ENCODE measurements around the gene RPS6KL1.
"Not testable (repeated sequence)": the region's sequence is repeated elsewhere in the genome, so short reads cannot be mapped to it uniquely, and the experiment has no call there.

The RPS6KL1 gene

DNA sequence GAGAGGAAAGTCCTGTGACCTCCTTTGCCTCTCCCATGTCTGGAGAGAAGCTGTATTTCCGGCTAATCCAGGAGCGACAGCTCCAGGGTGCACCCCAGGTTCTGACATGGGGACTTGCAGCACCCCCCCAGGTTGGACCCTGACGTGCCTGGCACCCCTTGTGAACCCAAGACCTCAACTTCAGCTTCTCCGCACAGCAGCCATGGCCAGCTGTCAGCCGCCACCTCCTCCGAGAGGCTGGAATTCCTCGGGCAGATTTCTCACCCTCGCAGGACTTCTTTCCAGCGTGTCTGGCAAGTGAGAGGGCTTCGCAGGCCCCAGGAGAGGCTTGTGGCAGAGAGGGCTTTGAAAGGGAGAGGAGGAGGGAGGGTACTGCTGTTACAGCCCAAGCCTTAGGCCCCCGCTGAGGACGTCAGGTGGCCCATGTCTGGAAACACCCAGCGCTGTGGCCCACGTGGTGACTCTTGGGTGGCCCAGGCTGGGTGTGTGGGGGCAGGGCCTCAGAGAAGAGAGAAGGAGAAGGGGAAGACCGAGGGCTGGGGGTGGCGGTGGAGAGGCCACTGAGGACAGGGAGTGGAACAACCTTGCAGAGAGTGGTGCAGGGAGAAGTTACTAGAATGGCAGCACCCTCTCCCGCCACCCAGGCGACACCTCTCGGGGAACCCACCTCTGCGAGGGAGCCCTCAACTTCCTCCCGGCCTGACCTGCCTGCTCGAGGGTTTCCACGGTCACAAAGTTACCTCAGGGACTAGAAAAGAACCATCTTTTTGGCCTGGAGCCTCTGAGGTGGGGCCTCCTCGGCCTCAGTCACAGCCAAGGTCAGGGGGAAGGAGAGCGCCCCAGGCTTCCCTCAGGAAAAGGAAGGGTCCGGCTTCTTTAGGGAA, 11.7 kb upstream of the RPS6KL1 start:
- no peak for DNase-seq

DNA sequence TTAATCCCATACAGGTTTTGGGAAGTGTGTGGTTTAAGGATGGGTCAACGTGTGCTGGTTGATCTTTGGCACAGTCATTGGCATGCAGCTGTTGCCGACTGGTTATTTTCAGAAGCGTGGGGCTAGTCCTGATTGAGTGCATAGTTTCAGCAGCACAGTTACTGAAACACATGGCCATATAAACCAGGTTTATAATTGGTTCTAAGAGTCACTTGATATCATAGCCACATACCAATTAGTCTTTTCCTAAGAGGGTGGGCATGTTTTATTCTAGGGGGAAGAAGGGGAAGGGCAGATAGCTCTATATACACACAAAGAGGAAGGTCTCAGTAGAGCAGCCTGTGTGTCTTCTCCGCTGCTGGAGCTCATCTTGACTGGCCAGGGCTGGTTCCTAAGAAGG, 11.0 kb upstream of the RPS6KL1 start:
- DNase-seq: no peak

DNA sequence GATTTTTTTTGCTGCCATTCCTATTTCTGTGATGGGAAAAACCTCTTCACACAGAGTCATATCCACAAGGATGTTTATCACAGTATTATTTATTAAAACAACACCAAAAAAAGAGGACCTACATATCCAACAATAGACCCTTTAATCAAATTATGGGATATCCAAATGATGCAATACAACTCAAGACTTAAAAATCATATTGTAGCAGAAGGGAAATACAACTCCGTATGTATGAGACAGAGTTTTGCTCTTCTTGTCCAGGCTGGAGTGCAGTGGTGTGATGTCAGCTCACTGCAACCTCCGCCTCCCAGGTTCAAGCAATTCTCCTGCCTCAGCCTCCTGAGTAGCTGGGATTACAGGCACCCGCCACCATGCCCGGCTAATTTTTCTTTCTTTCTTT, 9.9 kb upstream of the RPS6KL1 start:
- DNase-seq: not testable (repeated sequence)

DNA sequence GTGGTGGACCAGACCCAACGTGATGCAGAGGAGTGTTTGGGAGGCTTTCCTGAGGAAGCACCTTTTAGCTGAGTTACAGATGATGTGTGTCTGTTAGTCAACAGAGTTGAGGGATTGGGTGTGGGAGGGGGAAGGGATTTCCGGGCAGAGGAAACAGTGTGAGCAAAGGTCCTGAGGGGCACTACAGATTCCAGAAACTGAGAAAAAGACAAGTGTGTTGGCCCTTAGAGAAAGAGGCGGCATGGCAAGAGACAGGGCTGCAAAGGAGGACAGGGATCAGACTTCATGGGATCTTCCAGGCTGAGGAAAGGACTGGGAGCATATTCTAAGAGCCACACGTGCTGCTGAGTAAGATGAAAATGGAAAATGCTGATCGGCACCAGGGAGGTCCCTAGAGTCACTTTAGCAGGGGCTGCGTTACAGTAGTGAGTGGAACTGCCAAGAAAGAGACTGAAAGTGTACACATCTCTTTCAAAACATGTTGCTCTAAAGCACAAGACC, 9.4 kb upstream of the RPS6KL1 start:
- DNase-seq: no peak

DNA sequence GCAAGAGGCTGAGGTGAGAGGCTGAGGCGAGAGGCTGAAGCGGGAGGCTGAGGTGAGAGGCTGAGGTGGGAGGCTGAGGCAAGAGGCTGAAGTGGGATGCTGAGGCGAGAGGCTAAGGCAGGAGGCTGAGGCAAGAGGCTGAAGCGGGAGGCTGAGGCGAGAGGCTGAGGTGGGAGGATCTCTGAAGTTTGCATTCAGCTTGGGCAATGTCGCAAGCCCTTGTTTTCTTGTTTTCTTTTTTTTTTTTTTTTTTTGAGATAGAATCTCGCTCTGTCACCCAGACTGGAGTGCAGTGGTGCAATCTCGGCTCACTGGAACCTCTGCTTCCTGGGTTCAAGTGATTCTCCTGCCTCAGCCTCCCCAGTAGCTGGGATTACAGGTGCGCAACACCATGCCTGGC, 8.7 kb upstream of the RPS6KL1 start:
- DNase-seq: not testable (repeated sequence)

DNA sequence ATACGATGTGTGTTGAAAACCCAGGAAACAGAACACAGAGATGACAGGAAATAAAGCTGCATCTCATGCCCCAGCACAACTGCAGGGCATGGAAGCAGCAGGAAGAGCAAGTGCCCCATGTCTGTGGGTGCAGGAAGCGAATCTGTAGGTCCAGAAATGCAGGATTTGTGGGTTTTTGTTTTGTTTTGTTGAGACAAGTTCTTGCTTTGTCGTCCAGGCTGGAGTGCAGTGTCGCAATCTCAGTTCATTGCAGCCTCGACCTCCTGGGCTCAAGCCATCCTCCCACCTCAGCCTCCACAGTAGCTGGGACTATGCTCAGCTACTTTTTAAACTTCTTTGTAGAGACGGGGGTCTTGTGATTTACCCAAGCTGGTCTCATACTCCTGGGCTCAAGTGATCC, 6.2 kb upstream of the RPS6KL1 start:
- no peak for DNase-seq

DNA sequence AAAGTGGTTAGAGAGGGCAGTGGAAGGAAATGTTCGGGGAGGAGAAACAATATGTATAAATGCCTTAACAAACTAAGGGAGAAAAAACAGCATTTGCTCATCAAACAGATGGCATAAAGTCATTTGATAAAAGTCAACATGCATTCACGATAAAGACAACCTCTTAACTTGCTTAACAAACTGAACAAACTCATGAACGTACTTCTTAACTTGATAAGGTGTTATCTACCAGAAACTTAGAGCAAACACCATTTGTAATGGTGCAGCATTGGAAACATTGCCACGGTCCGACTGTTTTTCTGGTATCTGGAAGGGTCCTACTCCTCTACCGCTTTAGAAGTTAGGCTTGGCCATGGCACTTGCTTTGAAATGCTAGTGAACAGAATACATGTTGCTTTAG, 4.2 kb upstream of the RPS6KL1 start:
- DNase-seq: no peak

DNA sequence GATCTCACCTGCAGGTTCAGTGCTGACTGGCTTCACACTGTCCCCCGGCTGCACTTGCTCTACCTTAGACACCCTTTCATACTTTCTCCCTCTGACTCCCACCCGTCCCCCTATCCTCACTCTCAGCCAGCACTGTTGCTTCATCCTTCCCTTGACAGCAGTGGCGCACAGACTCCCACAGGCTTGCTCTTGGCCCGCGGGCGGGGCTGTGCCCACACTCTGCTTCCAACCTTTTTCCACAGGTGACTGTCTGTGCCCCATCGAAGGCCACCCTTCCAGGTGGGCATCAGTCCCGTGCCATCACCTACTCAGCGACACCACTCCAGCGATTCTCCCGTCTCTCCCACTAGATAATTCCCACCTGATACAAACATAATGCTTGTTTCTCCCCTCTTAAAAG, 1.0 kb upstream of the RPS6KL1 start:
- no peak for DNase-seq

DNA sequence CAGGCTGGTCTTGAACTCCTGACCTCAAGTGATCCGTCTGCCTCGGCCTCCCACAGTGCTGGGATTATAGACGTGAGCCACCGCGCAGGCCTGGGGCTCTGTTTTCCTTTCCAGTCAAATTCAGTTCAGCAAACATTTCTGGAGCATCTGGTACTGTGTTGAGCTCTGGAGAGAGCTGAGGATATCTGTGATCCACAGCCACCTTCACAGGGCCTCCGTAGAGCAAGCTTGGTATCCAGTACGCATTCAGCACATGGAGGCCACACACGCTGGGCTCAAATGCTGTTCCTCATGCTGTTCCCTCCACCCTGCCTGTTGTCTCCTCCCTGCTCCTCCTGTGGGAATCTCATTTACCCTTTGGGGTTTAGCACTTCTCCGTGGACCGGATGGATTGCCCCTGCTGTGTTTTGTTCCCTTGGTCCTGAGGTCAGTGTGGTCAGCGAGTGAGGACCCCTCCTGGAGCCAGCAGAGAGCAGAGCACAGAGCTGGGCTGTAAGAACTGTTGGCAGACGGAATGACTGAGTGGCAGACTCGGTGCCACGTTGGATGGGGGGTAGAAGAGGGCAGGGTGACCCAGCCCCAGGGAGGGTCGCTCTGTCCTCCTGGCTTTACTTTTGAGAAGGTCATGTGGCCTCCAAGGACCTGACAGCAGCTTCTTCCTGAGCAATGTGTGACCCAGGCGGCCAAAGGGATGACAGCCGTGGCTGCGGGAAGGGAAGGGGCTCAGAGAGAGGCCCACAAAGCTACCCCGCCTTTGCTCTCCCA, 891 bp downstream of the RPS6KL1 start:
- no peak for DNase-seq

DNA sequence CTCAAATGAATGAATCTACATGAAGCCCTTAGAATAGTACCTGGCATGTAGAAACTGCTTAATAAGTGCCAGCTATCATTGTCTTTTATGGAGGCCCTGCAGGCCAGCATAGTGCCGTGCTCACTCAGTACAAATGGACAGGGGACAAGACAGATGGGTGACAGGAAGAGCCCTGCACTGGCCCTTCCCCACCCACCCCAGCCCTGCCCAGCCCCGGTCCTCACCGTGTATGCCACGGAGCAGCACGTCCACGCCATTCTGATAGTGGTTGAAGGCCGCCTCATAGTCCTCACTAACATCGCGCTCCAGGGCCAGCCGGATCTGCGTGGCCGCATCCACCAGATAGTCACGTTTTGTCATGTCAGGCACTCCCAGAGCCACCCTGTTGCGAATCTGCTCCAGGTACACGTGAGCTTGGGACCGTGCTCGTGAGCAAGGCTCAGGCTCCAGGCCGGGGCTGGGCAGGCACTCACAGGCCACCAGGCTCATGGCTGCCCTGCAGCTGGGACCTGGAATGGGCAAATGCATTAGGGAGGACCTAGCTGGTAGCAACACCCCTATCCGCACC, 1.9 kb downstream of the RPS6KL1 start:
- DNase-seq: no peak

DNA sequence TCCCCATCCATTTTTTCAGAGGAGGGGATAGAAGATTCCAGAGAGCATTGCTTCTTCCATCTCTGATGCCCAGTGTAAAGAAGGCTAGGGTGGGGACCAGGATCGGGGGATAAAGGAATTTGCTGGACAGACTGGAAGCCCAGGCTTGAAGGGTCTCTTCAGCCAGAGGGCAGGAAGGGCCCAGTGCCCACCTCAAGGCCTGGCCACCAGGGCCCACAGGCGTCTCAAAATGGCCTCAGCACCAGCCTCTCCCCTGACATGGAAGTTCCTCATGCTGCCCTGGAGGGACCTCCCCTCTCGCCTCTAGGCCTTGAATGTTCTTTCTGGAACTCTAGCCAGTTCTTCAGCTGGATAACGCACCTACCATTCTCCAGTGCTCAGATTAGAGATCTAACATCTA, 2.8 kb downstream of the RPS6KL1 start:
- DNase-seq: no peak

DNA sequence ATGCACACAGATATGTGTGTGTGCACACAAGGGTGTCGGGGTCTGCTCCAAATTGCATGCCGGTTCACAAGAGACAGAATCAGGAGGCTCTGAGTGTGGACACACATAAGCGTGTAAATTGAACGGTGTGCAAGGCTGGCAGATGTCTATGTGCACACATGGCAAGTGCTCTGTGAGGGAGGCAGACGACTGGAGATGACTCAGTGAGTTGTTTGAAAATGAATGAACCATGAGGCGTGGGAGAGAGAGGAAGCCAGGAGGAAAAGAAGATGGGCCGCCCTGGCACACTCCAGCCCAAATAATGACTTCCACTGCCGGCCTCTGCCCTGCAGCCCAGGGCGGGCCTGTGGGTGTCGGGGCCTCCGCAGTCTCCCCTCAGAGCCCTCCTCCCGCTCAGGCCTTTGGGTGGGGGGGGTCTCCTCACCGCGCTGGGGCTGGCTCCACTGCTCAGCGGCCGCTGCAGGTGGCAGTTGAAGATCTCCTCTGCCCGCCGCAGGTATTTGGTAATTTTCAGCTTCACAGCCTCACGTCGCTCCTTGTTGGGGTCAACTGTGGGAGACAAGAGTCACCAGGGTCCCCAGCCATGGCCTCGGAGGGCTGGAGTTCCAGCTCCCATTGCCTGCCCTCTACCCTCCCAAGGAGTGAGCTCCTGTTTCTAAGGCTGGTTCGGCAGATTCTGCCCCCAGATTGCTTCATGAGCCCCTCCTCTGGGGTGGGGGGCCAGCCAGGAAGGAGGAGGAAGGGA, 3.5 kb downstream of the RPS6KL1 start:
- DNase-seq: no peak

DNA sequence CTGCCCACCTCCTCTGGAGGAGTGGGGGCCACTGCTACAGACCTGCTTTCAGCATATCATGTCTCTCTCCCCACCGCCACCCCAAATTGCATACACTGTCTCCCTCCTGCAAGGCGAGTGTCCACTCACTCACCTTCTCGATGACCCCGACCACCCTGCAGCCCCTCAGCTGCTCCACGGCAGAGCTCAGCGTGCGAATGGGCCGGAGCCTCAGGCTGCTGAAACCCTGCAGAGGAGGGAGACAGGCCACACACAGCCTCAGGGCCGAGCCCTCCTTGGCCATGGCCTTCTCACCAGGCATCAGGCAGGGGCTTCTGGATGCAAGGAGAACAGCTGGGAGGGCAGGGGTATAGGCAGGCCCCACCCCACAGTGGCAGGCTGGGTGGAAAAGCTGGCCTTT, 4.7 kb downstream of the RPS6KL1 start:
- no peak for DNase-seq

DNA sequence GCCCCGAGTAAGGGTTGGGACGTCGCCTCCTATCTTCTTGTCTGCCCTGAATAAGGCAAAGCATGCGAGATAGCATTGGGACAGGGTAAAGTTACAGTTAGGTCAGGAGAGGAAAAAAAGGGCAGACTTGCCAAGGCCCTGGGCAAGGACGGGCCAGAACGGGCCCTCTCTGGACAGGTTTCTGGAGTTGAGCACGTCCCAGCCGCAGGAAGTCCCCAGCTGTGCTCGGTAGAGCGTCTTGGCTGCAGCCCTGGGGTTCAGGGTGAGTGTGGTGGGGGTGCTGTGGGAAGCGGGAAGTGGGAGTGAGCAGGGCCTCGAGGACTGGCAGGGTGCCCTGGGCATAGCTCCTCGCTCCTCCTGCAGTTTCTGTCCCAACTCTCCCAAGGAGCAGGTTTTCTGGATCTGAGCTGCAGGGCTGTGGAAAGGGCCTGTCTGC, 5.4 kb downstream of the RPS6KL1 start:
- no peak for DNase-seq

DNA sequence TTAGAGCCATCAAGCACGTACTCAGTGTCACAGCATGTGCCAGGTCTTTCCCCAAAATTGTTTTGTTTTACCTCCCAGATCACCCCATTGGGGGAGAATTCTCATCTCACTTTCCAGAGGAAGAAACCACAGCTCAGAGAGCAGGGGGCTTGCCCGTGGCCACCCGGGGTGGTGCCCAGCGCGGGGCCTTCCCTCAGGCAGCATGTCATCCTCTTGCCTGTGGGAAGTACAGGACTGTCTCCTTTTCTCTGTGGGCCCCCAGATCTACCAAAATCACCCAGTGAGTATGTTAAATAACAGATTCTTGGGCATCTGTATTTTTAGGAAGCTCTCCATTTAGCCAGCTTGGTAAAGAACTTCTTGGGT, 5.9 kb downstream of the RPS6KL1 start:
- no peak for DNase-seq

DNA sequence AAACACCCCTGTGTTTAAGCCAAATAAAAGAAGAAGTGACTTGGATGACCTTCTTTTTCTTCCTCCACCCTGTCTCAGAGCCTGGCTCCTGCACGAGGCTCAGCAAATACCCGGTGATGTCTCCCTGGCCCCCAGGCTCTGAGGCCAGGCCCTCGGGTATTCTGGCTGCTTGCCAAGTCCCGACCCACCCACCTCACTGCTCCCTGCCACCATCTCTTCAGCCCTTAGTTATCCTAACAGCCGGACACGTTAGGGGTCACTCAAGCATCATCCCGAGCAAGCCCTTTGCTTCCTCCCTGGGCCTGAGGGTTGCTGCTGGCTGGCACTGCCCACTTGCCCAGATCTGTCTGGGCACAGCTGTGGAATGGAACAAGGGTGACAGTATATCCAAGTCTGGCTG, 7.2 kb downstream of the RPS6KL1 start:
- DNase-seq: no peak

DNA sequence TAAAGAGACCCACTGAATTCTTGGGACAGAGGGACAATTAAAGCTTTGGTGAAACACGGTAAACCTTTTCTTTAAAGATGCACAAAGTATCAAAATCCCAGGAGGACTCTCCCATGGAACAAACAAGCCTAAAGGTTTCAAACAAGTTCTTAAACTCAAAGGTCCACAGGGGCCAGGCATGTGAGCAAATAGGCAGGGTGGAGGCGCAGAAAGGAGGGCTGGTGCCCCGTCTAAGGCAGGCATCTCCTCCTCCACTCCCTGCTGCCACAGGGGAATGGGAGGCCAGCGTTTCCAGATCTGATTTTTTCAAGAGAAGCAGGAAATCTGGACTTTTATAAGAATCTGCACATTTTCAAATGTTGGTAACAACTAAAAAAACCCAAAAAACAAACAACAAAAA, 7.6 kb downstream of the RPS6KL1 start:
- no peak for DNase-seq

DNA sequence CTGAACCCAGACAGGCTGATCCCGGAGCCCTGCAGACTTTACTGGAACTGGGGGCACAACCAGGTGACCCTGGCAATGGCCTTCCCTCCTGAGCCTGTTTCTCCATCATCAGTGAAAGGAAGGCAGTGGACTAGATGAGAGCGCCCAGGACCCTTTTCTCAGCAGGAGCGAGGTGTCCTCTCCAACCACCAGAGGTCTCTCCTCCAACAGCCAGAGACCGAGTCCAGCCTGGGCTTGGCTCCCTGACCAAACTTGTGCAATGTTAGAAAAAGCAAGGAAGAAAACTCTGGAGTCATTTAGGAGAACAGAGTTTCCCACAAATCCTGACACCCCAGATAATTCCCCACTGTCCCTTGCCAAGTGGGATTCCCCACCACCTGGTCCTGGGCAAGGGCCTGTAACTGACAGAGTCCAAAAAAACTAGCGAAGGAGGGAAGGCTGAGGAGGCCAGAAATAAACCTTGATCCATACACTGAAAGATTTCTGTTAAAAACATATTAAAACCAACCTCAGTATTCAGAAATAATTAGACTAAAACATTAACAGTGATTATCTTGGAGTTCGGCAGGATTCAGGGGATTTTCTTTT, 9.0 kb downstream of the RPS6KL1 start:
- DNase-seq: no peak

DNA sequence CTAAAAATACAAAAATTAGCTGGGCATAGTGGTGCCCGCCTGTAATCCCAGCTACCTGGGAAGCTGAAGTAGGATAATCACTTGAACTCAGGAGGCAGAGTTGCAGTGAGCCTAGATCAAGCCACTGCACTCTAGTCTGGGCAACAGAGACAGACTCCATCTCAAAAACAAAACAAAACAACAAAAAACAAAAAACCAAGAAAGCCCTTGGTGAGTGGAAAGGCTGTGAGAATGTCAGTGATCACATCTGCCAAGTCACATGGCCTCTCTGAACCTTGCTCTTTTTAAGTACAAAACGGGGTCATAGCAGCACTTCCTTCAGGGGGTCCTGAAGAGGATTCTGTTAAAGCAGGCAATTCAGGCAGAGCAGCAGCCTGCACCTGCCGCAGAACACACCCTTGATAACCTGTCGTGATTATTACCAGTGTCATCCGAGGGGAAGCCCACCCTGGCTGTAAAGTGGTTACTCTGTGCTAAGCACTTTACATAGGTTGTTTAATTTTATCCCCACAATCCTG, 9.6 kb downstream of the RPS6KL1 start:
- no peak for DNase-seq

DNA sequence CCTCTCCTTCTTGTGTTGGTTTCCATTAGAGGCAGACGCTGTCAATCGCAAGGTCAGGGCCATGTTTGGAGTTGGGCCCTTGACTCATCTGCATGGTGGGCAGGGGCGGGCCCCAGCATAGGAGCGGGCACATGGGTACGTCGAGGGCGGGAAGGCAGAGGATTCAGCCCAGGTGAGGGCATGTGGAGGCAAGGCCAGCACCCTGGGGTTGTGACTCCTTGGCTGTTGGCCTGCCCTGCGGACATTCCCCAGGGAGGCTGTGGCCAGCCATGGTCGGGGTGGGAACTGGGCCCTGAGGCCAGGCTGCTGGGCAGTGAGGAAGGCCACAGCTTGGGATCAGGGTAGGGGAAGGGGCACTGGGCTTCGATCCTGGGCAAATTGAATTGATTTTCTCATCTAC, 10.3 kb downstream of the RPS6KL1 start:
- DNase-seq: no peak

DNA sequence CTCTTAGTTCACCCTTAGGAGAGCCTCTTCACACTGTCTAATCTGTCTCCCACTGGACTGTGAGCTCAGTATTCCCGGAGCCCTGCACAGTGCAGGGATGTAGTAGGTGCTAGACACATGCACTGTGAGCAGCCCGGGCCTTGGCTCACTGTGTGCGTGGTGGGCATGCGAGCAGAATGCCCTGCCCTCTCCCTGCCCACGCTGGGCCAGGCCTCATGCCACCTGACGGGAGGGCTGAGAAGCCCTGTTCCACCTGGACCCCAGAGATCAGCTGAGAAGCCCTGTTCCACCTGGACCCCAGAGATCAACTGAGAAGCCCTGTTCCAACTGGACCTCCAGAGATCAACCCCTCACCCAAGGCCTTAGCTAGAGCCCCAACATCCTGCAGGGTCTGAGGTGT, 10.9 kb downstream of the RPS6KL1 start:
- DNase-seq: no peak

DNA sequence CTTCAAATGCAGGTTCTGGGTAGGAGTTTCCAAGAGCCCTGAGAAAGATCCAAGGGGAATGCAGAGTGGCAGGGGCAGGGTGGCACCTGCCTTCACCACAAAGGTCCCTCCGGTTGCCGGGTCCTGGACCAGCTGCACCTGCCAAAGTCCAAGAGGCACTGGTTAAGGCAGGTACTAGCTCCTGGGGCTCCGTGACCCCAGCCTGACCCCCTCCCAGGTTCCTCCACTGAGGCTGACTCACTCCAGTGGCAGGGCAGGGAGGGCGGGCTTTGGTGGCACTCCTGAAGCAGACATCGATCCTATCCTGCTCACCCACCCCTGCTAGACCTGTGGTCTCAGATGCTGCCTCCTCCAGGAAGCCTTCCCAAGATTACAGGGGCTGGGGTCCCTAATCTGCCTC, 11.4 kb downstream of the RPS6KL1 start:
- no peak for DNase-seq

DNA sequence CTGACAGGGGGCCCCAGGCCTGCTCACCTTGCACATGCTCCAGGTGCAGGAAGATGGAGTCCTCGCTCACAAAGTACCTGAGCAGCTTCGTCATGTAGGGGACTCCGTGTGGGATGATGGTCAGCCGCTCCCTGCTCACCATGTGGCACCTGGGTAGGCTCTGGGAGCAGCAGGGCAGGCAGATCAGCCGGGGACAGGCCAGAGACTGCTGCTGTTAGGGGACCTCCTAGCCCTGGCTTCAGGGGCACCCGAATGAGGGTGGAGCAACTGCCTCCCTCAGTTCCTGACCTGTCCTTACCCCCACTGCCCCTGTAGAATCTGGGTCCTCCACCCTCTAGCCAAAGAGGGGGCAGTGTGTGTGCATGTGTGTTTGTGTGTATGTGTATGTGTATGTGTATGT, 11.8 kb downstream of the RPS6KL1 start:
- DNase-seq: no peak
